Measurements from ENCODE around the gene MAPK1IP1L. TPM values are rescaled to one million over a fixed set of nuclear protein-coding genes. Genes with fewer than 3 reads are reported as not detected.

The MAPK1IP1L gene
- 24.6 and 27.9 TPM in 2 replicates for total RNA-seq (2014; rRNA removed; shearing (Covaris generic))
- total RNA-seq (2022) = 92.2 and 94.8 TPM in 2 replicates
- Bru-seq, nascent RNA = percentile 96 among the genes with signal in this experiment
- BruChase-seq, experiment 1, labeled RNA remaining after a 6-hour chase = percentile 96 among the genes with signal in this experiment
- percentile 99 among the genes with signal in this experiment for BruChase-seq, experiment 2, labeled RNA remaining after a 2-hour chase
- long read RNA-seq, partial matches to known transcripts = 16 of 143 reads
- long read RNA-seq, other reads (novel, unspliced or antisense) = 127 of 143 reads

GRCh38 chr14:55051423-55052268 lies at the start of gene MAPK1IP1L:
TSS of gene MAPK1IP1L (plus strand) at chr14:55051647. CDS start at chr14:55061684, 10,037 bp downstream.
- TF ChIP-seq CTCF (conservative IDR thresholded peaks at IDR 0.05; ENCODE audit: low read length) (peak; percentile 87), EZH2phosphoT487 (IDR thresholded peaks at IDR 0.05; ENCODE audit: borderline replicate concordance, low read depth, low read length) (no peak)

GRCh38 chr14:55005071-55005470 lies 46.4 kb upstream of the MAPK1IP1L start:
- Histone ChIP-seq H3K36me3 (ENCODE audit: insufficient read depth, low read length) (peaks cover 97% of the 10 kb centered on the region), H2AFZ (ENCODE audit: low read length) (no peak overlapping the region), H3K4me1 (ENCODE audit: insufficient read depth, low read length, poor library complexity, severe bottlenecking) (no peaks in the 10 kb centered on the region), H3K4me3 (ENCODE audit: low read depth, low read length, poor library complexity, severe bottlenecking) (no peak overlapping the region), H4K20me1 (ENCODE audit: insufficient read depth, low read length) (no peaks in the 10 kb centered on the region), H3K9me3 (ENCODE audit: low read length) (no peaks in the 10 kb centered on the region), H3K27ac (ENCODE audit: low read depth, low read length, poor library complexity, severe bottlenecking) (no peak overlapping the region), H3K9me2 (ENCODE audit: insufficient read depth, low read length) (no peaks in the 10 kb centered on the region), H3K4me2 (ENCODE audit: low read length) (no peak overlapping the region), H3K79me2 (ENCODE audit: insufficient read depth, low read depth, low read length) (no peaks in the 10 kb centered on the region)
- CTCF ChIA-PET (ENCODE audit: unreplicated experiment) = no interaction called here
- TF ChIP-seq EZH2phosphoT487 (IDR thresholded peaks at IDR 0.05; ENCODE audit: borderline replicate concordance, low read depth, low read length) (no peak), CTCF (conservative IDR thresholded peaks at IDR 0.05; ENCODE audit: low read length) (no peak)
- BruUV-seq (replicated peaks) = no TSS peak
- DNase-seq (ENCODE audit: low spot score) = no peak
- intact Hi-C loops (cut with micrococcal nuclease; ENCODE audit: unreplicated experiment) = no loop called here
- POLR2A ChIA-PET = interaction anchor here (0.5 to 1.2 kb wide), 4 partner anchors 22 to 624 kb away, joined by 3 to 5 read pairs (median 3); partner anchors contain the start of genes SOCS4 and WDHD1

More at GRCh38 chr14:55051423-55052268, at the start of gene MAPK1IP1L:
- Histone ChIP-seq H3K4me3 (ENCODE audit: low read depth, low read length, poor library complexity, severe bottlenecking) (peak within 1 kb of the TSS; percentile 95), H4K20me1 (ENCODE audit: insufficient read depth, low read length) (peaks cover 27% of the 10 kb centered on the region), H2AFZ (ENCODE audit: low read length) (peak within 1 kb of the TSS; percentile 96), H3K4me2 (ENCODE audit: low read length) (peak within 1 kb of the TSS; percentile 87), H3K36me3 (ENCODE audit: insufficient read depth, low read length) (peaks cover 40% of the 10 kb centered on the region), H3K4me1 (ENCODE audit: insufficient read depth, low read length, poor library complexity, severe bottlenecking) (peaks cover 20% of the 10 kb centered on the region), H3K27ac (ENCODE audit: low read depth, low read length, poor library complexity, severe bottlenecking) (peak within 1 kb of the TSS; percentile 81), H3K79me2 (ENCODE audit: insufficient read depth, low read depth, low read length) (peaks cover 51% of the 10 kb centered on the region), H3K9me2 (ENCODE audit: insufficient read depth, low read length) (no peaks in the 10 kb centered on the region), H3K9me3 (ENCODE audit: low read length) (no peaks in the 10 kb centered on the region)
- DNase-seq (ENCODE audit: low spot score) = peak; percentile 92
- no TSS peak for BruUV-seq (replicated peaks)
- intact Hi-C loops (cut with micrococcal nuclease; ENCODE audit: unreplicated experiment) = loop anchor here (1.0 to 10.0 kb wide), 2 partner anchors 24 to 223 kb away; partner anchors contain the start of genes FBXO34, SOCS4 and WDHD1
- POLR2A ChIA-PET = interaction anchor here (0.7 to 2.5 kb wide), 12 partner anchors 9 to 139 kb away, joined by 3 to 15 read pairs (median 4); partner anchors contain the start of genes DLGAP5, SOCS4 and WDHD1
- CTCF ChIA-PET (ENCODE audit: unreplicated experiment) = interaction anchor here (1.0 to 1.5 kb wide), 2 partner anchors 25 to 51 kb away, joined by 3 to 6 read pairs; no protein-coding TSS in a partner anchor
